Ovary (tissue), 9 donors: Measurements from ENCODE around the gene MAOB. TPM values are rescaled to one million over a fixed set of nuclear protein-coding genes. Genes with fewer than 3 reads are reported as not detected.

Experiments
- DNase-seq, 5 donors: peaks; one replicate each; pipeline ENCODE4 v3.0.0-alpha.2; 2019 to 2020
- H3K27ac ChIP-seq, 2 donors: fragments of 200-600 bp; one replicate each; pipeline versions ENCODE4 v1.5.1 to v1.8.0; 2019 to 2022
- H3K27me3 ChIP-seq: fragments of 200-600 bp; one replicate; pipeline ENCODE4 v1.8.0; 2022
- H3K36me3 ChIP-seq: fragments of 200-600 bp; sonication (generic); one replicate; pipeline ENCODE4 v1.5.1; 2019
- H3K4me1 ChIP-seq: one replicate; pipeline ENCODE4 v1.8.1; 2013; ENCODE audit warnings: mild to moderate bottlenecking, moderate library complexity; ENCODE audit not compliant: insufficient read depth
- H3K4me3 ChIP-seq: fragments of 200-600 bp; sonication (generic); one replicate; pipeline ENCODE4 v1.5.1; 2017
- H3K9me3 ChIP-seq, 2 donors: fragments of 200-600 bp in 1 of 2; sonication (generic) in 1 of 2; one replicate each; pipeline versions ENCODE4 v1.5.1 to v1.8.1; 2013 to 2019; ENCODE audit warnings: mild to moderate bottlenecking in 1 of 2, moderate library complexity in 1 of 2
- CTCF ChIP-seq, 3 donors: fragments of 450-650 bp in 2 of 3; fragments of 200-600 bp in 1 of 3; IDR thresholded peaks; one replicate each; pipeline versions ENCODE4 v1.5.1 to v1.8.0; 2016 to 2022; ENCODE audit warnings: antibody characterized with exemption in 3 of 3, mild to moderate bottlenecking in 1 of 3
- EP300 ChIP-seq: sonication (generic); formaldehyde crosslinking; IDR thresholded peaks from one replicate; pipeline ENCODE4 v1.6.1; 2017; ENCODE audit warnings: antibody characterized with exemption
- POLR2A ChIP-seq: fragments of 450-650 bp; IDR thresholded peaks from one replicate; pipeline ENCODE4 v1.6.1; 2017; ENCODE audit warnings: antibody characterized with exemption, mild to moderate bottlenecking, moderate library complexity
- WGBS, 3 donors: extraction: QIAGEN DNeasy Blood & Tissue Kit in 1 of 3; methylation state at CpG; one replicate each; pipeline versions ENCODE4 v1.1.5 to v1.1.7; 2013 to 2017; 5-methylcytosine and 5-hydroxymethylcytosine counted together
- intact Hi-C, 4 donors: fragments of 100-400 bp; cut with DNase I; formaldehyde crosslinking; loops; one replicate each; pipeline versions ENCODE4 v1.11.0 to v1.15.1; 2022 to 2023
- polyA plus RNA-seq, 2 donors: library from polyadenylated mRNA; stranded (reverse); fragments of 200-250 nt in 1 of 2; fragments of 350-450 nt in 1 of 2; fragmentation: Illumina TruSeq in 1 of 2; extraction: RNeasy Lipid Tissue Mini Kit (QIAGEN cat#74804) in 1 of 2; gene quantifications; one replicate each; pipeline ENCODE4 v1.2.3, GENCODE V29; 2013 to 2014
- total RNA-seq, 7 donors: library from RNA; depleted of rRNA in 2 of 7; stranded (reverse); fragments of >200 nt in 2 of 7; fragmentation: NEBNext Ultra II Directional in 3 of 7; extraction: Animal tissue kit (Norgen Biotek cat#: 25700) in 3 of 7; gene quantifications; one replicate each; pipeline versions ENCODE4 v1.1.0 to v1.2.4, GENCODE V29; 2016 to 2023
- donor health status: DM: no; HTN: no; CAD: no; lungs with moderate emphysema.
- donor health status: DM: no; HTN: no; CAD: no.
- donor health status: Bipolar disorder and iron deficiency.
- donor health status: DM: yes; HTN: yes; CAD: no.
- donor health status: DM: no; HTN: no; CAD: no.
- donor health status: DM: yes; HTN: yes; CAD: no.

The MAOB gene
- total and polyA plus RNA-seq, 9 donors, result 57.2 to 322 (median 180) TPM

- H3K27ac ChIP-seq, result no peak overlapping the region
- intact Hi-C loops, result no loop called here
Observed at GRCh38 chrX:43899878-43900815, 17.9 kb upstream of the MAOB start.

GRCh38 chrX:43898406-43899035 is 16.3 kb upstream of the MAOB start:
- Histone ChIP-seq H3K36me3 (no peaks in the 10 kb centered on the region), H3K27ac (no peak overlapping the region), H3K4me3 (no peak overlapping the region), H3K27me3 (no peaks in the 10 kb centered on the region), H3K9me3 (no peaks in the 10 kb centered on the region), H3K4me1 (peaks cover 2% of the 10 kb centered on the region)
- no peak for DNase-seq
- TF ChIP-seq EP300, result no peak
- no peak for TF ChIP-seq CTCF (IDR thresholded peaks at IDR 0.05)
- no peak for TF ChIP-seq POLR2A
- 28 to 39% (median 31%) methylated on average over 5 of the region's 5 CpGs for WGBS, 3 donors
- intact Hi-C loops, result no loop called here

More at GRCh38 chrX:43899878-43900815, 17.9 kb upstream of the MAOB start:
- no peaks in the 10 kb centered on the region for H3K36me3 ChIP-seq
- H3K4me3 ChIP-seq, result no peak overlapping the region
- H3K4me1 ChIP-seq, result peaks cover 2% of the 10 kb centered on the region
- 63 to 67% (median 67%) methylated on average over 5 of the region's 5 CpGs for WGBS, 3 donors
- TF ChIP-seq CTCF (IDR thresholded peaks at IDR 0.05) (no peak), EP300 (no peak), POLR2A (no peak)
- DNase-seq, result no peak
- H3K9me3 ChIP-seq, result no peaks in the 10 kb centered on the region
- H3K27me3 ChIP-seq, result no peaks in the 10 kb centered on the region

- peaks cover 2% of the 10 kb centered on the region for H3K4me1 ChIP-seq
- no peaks in the 10 kb centered on the region for H3K36me3 ChIP-seq
- H3K27me3 ChIP-seq, result no peaks in the 10 kb centered on the region
- TF ChIP-seq POLR2A (no peak), EP300 (no peak), CTCF (IDR thresholded peaks at IDR 0.05) (no peak)
- 64 to 73% (median 71%) methylated on average over 4 of the region's 4 CpGs for WGBS, 3 donors
- no peak for DNase-seq
- no peaks in the 10 kb centered on the region for H3K9me3 ChIP-seq
- intact Hi-C loops, result no loop called here
- no peak overlapping the region for H3K27ac ChIP-seq
- H3K4me3 ChIP-seq, result no peak overlapping the region
Observed at GRCh38 chrX:43897290-43897689, 15.0 kb upstream of the MAOB start.

- H3K27ac ChIP-seq, result no peak overlapping the region
- 31 to 50% (median 47%) methylated on average over 1 of the region's 1 CpG for WGBS, 3 donors
- intact Hi-C loops, result no loop called here
Observed at GRCh38 chrX:43892336-43892870, 10.2 kb upstream of the MAOB start.

More at GRCh38 chrX:43892336-43892870, 10.2 kb upstream of the MAOB start:
- Histone ChIP-seq H3K9me3 (no peaks in the 10 kb centered on the region), H3K4me1 (no peaks in the 10 kb centered on the region), H3K27me3 (no peaks in the 10 kb centered on the region), H3K4me3 (no peak overlapping the region), H3K36me3 (no peaks in the 10 kb centered on the region)
- no peak for TF ChIP-seq CTCF (IDR thresholded peaks at IDR 0.05)
- TF ChIP-seq EP300, result no peak
- TF ChIP-seq POLR2A, result no peak
- DNase-seq, result no peak
